ENCODE data around the gene PIAS1. TPM values are rescaled to one million over a fixed set of nuclear protein-coding genes. Genes with fewer than 3 reads are reported as not detected.
"Not testable (repeated sequence)": the region's sequence is repeated elsewhere in the genome, so short reads cannot be mapped to it uniquely, and the experiment has no call there.

PIAS1 gene
- total and polyA plus RNA-seq, 2 donors (not counting 1 experiment from before 2014, with no cell fraction given): 28.8 to 87.3 TPM

GRCh38 chr15:68166847-68167246 lies 112.7 kb downstream of the PIAS1 start:
- H3K4me3 ChIP-seq (ENCODE audit: control extremely low read depth in 1 of 5, extremely low read depth in 1 of 5, insufficient read depth in 1 of 5, low read depth in 2 of 5, low read length in 4 of 5): no peak overlapping the region
- TF ChIP-seq CTCF (IDR thresholded peaks at IDR 0.05) (no peak), EZH2 (IDR thresholded peaks at IDR 0.05; ENCODE audit: borderline replicate concordance, insufficient read depth, low read depth, low read length, poor library complexity, severe bottlenecking) (no peak)
- DNase-seq (no peak), ATAC-seq (ENCODE audit: low read depth) (no peak)
- POLR2A ChIA-PET: no interaction called here
- Mint-ChIP-seq H3K27me3 (no peaks in the 10 kb centered on the region), H3K4me1 (no peaks in the 10 kb centered on the region), H3K27ac (no peak overlapping the region), H3K4me3 (no peak overlapping the region), H3K9me3 (ENCODE audit: insufficient read depth) (no peaks in the 10 kb centered on the region)
- H3K9ac ChIP-seq (ENCODE audit: low read length): no peak overlapping the region
- no peak overlapping the region for H2AFZ ChIP-seq (ENCODE audit: insufficient read depth, low read depth, low read length, poor library complexity, severe bottlenecking)
- intact Hi-C loops (cut with micrococcal nuclease): no loop called here
- H3K4me1 ChIP-seq (ENCODE audit: control insufficient read depth in 2 of 2, insufficient read depth in 2 of 2, low read length in 2 of 2): no peaks in the 10 kb centered on the region
- CTCF ChIA-PET: no interaction called here
- 94% methylated on average over 2 of the region's 4 CpGs for WGBS (ENCODE audit: insufficient coverage)
- no peaks in the 10 kb centered on the region for H4K20me1 ChIP-seq (ENCODE audit: control insufficient read depth, insufficient read depth, low read length, poor library complexity, severe bottlenecking)
- H3K9me3 ChIP-seq (ENCODE audit: control extremely low read depth in 1 of 3, control insufficient read depth in 2 of 3, insufficient read depth in 1 of 3, low read length in 2 of 3): no peaks in the 10 kb centered on the region
- H3K79me2 ChIP-seq (ENCODE audit: control insufficient read depth, insufficient read depth, low read length): peaks cover 4% of the 10 kb centered on the region
- H3K36me3 ChIP-seq (replicated peaks in 1 of 2; ENCODE audit: control extremely low read depth in 1 of 2, control insufficient read depth in 1 of 2, extremely low read depth in 1 of 2, insufficient read depth in 2 of 2, low read length in 1 of 2): peaks cover 4 to 27% of the 10 kb centered on the region in 2 experiments
- H3K4me2 ChIP-seq (replicated peaks; ENCODE audit: low read depth, low read length, poor library complexity, severe bottlenecking): no peak overlapping the region
- no peak overlapping the region for H3K27ac ChIP-seq (ENCODE audit: low read length in 2 of 2)
- no peaks in the 10 kb centered on the region for H3K27me3 ChIP-seq (replicated peaks in 1 of 4; ENCODE audit: control extremely low read depth in 1 of 4, control insufficient read depth in 3 of 4, insufficient read depth in 4 of 4, low read length in 3 of 4)

GRCh38 chr15:68172037-68172436 lies 117.9 kb downstream of the PIAS1 start:
- CTCF ChIA-PET; H3K27ac Mint-ChIP-seq; H3K27ac ChIP-seq (ENCODE audit: low read length in 2 of 2); ATAC-seq (ENCODE audit: low read depth); H3K4me2 ChIP-seq (replicated peaks; ENCODE audit: low read depth, low read length, poor library complexity, severe bottlenecking); H4K20me1 ChIP-seq (ENCODE audit: control insufficient read depth, insufficient read depth, low read length, poor library complexity, severe bottlenecking); H3K27me3 Mint-ChIP-seq; H3K4me1 Mint-ChIP-seq; DNase-seq; H3K4me1 ChIP-seq (ENCODE audit: control insufficient read depth in 2 of 2, insufficient read depth in 2 of 2, low read length in 2 of 2); H3K27me3 ChIP-seq (replicated peaks in 1 of 4; ENCODE audit: control extremely low read depth in 1 of 4, control insufficient read depth in 3 of 4, insufficient read depth in 4 of 4, low read length in 3 of 4); H3K9me3 Mint-ChIP-seq (ENCODE audit: insufficient read depth); H3K4me3 Mint-ChIP-seq; H3K9me3 ChIP-seq (ENCODE audit: control extremely low read depth in 1 of 3, control insufficient read depth in 2 of 3, insufficient read depth in 1 of 3, low read length in 2 of 3); POLR2A ChIA-PET; intact Hi-C loops (cut with micrococcal nuclease); H2AFZ ChIP-seq (ENCODE audit: insufficient read depth, low read depth, low read length, poor library complexity, severe bottlenecking); H3K4me3 ChIP-seq (ENCODE audit: control extremely low read depth in 1 of 5, extremely low read depth in 1 of 5, insufficient read depth in 1 of 5, low read depth in 2 of 5, low read length in 4 of 5); H3K79me2 ChIP-seq (ENCODE audit: control insufficient read depth, insufficient read depth, low read length); H3K9ac ChIP-seq (ENCODE audit: low read length): not testable (repeated sequence)
- no CpG with 5 or more reads among the region's 2 CpGs for WGBS (ENCODE audit: insufficient coverage)
- peaks cover 8 to 33% of the 10 kb centered on the region in 2 experiments for H3K36me3 ChIP-seq (replicated peaks in 1 of 2; ENCODE audit: control extremely low read depth in 1 of 2, control insufficient read depth in 1 of 2, extremely low read depth in 1 of 2, insufficient read depth in 2 of 2, low read length in 1 of 2)
